Measurements from ENCODE around the gene MED16.

GRCh38 chr19:887599-887998, 5.4 kb downstream of the MED16 start:
- TF ChIP-seq EZH2 (IDR thresholded peaks at IDR 0.05; ENCODE audit: borderline replicate concordance, low read length) (no peak), CTCF (IDR thresholded peaks at IDR 0.05; ENCODE audit: low read length) (no peak)
